GM19467 (cell line): ENCODE measurements around the gene FAM227B.
"Not testable (repeated sequence)": the region's sequence is repeated elsewhere in the genome, so short reads cannot be mapped to it uniquely, and the experiment has no call there.

Experiments
- ATAC-seq: cut with Tn5 transposase; IDR thresholded peaks from one replicate; pipeline ENCODE4 v1.9.1; 2021; ENCODE audit warnings: mild to moderate bottlenecking, moderate library complexity; ENCODE audit not compliant: unreplicated experiment

The FAM227B gene

DNA sequence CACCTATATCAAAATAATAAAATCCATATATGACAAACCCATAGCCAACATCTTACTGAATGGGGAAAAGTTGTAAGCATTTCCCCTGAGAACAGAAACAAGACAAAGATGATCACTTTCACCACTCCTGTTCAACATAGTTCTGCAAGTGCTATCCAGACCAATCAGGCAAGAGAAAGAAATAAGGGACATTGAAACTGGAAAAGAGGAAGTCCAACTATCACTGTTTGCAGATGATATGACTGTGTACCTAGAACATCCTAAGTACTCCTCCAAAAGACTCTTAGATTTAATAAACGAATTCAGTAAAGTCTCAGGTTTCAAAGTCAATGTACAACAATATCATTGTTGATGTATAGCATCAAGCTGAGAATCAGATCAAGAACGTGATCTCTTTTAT is 233.1 kb downstream of the FAM227B start:
- ATAC-seq: no peak

DNA sequence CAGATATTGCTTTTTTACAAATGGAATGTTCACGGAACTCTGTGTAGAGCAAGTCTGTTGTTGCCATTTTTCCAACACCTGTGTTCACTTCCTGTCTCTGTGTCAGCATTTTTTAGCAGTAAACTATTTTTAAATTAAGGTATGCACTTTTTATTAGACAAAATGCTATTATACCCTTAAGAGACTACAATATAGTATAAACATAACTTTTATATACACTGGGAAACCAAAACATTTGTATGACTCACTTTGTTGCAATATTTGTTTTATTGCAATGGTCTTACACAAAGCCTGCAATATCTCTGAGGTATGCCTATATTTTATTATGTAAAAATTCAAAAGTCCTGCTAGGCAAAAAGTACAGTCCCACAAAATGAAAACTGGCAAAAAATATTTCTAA is 237.4 kb downstream of the FAM227B start:
- ATAC-seq: no peak

DNA sequence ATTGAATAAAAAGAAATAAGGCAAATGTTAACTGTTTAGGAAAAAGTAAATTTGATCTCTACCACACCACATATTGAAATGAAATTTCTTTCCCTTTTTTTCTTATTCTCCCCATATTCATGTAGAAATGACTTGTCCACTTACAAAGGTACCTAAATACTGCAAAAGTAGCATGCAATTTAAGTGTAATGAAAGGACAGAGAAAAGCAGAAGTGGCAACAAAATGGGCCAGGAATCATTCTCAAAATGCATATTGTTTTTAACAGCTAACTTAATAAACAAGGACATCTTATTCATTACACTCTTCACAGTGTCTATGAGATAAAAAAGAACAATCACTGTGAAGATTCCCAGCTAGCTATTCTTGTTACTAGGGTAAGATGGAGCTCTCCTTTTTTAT is 238.2 kb downstream of the FAM227B start:
- ATAC-seq: no peak

DNA sequence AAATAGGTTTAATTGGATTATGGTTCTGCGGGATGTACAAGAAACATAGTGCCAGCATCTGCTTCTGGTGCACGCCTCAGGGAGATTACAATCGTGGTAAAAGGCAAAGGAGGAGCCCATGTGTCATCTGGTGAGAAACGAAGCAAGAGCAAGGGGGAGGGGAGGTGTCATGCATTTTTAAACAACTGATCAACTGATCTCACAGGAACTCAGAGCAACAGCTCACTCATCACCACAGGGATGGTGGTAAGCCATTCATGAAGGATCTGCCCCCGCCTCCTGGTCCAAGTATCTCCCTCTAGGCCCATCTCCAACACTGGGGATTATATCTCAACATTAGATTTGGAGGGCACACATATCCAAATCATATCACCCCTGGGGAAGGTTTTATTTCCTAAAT is 239.7 kb downstream of the FAM227B start:
- no peak for ATAC-seq

DNA sequence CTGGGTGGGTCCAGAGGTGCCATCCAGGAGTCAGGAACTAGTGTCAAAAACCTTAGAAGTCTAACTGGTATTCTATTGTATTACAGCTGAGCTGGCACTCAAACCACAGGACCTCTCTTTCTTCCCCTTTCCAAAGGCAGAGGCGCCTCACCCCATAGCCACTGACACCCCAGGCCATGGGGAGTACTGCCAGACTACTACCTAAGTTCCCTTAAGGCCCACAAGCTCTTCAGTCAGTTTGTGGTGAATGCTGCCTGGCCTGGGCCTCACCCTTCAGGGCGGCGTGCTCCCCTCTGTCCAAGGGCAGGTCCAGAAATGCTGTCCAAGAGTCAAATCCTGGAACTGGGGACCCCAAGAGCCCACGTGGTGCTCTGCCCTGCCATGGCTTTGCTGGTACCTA is 240.6 kb downstream of the FAM227B start:
- ATAC-seq: no peak

DNA sequence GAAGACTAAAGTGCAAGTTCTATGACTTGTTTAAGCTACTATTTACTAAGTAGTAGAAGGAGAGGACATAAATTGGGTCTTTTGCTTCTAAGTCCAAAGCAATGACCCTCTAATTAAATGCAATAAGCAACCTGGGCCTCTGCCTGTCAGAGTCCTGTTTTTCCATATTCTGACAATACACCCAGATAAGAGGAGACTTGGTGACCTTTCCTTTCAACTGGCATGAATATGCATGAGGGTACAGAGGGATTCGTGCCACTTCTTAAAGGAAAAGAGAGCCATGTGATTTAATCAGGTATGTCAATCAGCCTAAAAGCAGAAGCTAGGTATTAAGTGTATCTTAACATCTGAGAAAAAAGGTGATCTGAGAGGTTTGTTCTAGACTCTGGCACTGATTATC is 248.3 kb downstream of the FAM227B start:
- no peak for ATAC-seq

DNA sequence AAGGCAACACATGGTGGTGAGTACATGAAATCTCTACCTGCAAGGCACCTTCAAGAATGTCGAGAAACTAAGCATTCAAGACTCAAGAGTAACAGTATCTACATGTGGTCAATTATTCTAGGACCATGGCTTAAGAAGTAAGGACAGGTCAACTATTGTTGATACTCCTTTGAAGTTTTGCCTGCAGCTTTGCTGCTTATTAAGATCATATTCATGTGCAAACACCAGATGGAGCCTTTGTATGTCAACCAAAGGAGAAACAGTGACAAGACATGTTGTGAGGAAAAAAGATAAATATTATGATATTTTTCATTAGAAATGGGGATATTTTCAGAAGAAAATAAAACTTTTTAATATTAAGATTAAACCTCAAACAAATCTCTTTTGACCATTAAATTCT is 249.8 kb downstream of the FAM227B start:
- ATAC-seq: no peak

DNA sequence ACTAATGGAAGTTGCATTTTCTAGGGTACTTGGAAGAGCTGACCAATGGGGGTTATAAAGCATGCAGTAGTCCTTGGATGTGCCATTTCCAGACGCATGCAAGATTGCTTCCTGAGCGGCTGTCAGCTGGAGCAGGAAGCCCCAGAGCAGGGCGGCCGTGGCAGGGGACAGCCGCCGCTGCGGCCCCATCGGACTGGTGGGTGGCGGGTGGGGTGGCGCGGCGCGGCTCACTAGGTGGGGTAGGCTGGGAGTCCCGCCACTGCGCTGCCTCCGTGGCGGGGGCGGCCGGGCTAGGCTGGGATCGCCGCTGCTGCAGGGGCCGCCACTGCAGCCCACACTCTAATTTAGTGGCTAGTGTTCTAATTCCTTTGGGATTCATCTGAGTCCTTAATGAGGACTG is 254.1 kb downstream of the FAM227B start:
- no peak for ATAC-seq

DNA sequence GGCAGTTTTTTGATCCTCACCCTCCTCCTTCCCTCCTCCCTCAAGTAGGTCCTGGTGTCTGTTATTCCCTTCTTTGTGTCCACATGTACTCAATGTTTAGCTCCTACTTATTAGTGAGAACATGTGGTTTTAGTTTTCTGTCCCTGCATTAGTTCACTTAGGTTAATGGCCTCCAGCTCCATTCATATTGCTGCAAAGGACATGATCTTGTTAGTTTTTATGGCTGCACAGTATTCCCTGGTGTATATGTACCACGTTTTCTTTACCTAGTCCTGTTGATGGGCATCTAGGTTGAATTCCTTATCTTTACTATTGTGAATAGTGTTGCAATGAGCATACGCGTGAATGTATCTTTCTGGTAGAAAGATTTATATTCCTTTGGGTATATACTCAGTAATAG is 259.2 kb downstream of the FAM227B start:
- ATAC-seq: no peak

DNA sequence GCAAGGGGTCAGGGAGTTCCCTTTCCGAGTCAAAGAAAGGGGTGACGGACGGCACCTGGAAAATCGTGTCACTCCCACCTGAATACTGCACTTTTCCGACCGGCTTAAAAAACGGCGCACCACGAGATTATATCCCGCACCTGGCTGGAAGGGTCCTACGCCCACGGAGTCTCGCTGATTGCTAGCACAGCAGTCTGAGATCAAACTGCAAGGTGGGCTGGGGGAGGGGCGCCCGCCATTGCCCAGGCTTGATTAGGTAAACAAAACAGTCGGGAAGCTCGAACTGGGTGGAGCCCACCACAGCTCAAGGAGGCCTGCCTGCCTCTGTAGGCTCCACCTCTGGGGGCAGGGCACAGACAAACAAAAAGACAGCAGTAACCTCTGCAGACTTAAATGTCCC is 266.2 kb downstream of the FAM227B start:
- not testable (repeated sequence) for ATAC-seq

DNA sequence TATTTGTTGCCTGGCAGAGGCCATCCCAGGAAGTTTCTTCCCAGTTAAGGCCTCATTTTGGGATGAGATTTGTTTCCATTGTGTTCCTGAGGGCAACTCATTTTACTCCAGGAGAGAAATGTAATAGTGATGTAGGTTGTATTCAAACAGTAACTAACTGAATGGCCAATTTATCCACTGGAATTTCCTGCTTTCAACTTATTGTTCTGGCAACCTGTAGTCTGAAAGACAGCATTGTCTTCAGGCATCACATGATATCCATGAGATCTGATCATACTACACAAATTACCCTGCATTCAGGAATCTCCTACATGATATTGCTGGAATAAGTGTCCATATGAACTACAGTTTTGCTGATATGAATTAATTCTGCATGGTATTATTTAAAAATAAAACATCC is 277.1 kb downstream of the FAM227B start:
- no peak for ATAC-seq

DNA sequence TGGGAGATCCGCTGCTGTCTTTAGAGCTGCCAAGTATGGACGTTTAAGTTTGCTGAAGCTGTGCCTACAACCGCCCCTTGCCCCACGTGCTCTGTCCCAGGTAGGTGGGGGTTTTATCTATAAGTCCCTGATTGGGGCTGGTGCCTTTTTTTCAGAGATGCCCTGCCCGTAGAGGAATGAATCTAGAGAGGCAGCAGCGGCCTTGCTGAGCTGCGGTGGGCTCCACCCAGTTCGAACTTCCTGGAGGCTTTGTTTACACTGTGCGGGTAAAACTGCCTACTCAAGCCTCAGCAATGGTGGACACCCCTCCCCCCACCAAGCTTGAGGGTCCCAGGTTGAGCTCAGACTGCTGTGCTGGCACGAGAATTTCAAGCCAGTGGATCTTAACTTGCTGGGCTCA is 281.0 kb downstream of the FAM227B start:
- no peak for ATAC-seq

DNA sequence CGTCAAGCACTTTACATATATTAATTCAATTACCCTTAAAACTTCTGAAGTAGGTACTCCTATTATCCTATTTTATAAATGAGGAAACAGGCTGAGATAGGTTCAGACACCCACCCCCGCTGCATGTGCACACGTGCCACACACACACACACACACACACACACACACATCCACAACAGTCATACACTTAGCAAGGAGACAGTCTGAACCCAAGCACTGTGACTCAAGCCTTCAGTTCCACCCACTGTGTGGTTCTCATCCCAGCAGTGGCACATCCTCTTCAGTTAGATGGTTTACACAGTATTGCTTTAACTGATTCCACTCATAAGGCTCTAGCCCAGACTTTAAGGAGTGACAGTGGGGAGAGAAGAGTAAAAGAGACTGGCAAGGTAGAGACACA is 288.7 kb downstream of the FAM227B start:
- ATAC-seq: no peak

DNA sequence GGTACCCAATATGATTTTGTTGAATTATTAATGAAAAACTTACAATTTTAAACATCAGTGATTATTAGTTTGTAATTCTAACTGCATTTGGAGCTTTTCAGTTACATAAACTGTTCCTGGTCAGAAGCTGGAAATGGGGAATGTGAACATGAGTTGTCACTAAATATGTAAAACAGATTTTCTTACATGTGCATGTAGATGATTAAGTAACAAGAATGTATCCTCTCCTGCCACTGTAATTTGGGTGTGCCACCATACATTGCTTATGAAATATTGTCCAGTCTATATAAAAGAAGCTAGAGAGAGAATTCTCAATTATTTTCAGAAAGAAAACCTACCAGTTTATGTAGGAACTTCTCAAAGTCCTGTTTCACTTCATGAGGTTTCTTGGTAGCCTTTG is 289.2 kb downstream of the FAM227B start:
- ATAC-seq: no peak

DNA sequence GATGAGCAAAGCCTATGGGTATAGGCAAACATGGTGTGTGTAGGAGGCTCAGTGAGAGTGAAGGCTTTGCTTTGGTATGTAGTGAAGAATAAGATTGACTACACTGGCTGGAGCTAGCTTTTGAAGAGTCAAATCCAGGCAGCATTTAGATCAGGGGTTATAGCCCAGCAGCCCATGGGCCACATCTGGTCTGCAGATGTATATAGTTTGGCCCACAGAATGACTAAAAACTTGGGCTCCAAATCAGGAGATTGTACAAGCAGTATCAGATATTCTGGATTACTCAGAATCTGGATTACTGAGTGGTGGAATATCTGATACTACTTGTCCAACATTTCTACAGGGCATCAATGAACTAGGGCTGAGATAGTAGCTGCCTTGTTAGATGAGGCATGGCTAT is 290.5 kb downstream of the FAM227B start:
- no peak for ATAC-seq

DNA sequence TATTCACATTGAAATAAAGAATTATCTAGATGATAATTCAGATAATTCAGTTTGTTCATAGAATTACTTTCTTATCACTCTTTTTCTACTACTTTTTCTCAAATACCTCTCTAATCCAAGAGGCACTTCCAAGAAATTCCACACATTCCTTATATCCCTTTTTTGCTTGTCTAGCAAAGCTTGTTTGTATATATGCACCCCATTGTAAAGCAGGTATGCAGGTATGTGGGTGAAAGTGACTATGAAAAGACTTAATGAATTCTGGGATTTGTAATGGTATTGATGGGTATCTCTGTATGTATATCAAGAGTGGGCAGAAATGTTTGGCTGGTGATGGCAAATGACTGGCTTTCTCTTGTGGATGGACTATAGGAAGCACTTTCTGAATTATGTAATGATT is 291.7 kb downstream of the FAM227B start:
- ATAC-seq: no peak

DNA sequence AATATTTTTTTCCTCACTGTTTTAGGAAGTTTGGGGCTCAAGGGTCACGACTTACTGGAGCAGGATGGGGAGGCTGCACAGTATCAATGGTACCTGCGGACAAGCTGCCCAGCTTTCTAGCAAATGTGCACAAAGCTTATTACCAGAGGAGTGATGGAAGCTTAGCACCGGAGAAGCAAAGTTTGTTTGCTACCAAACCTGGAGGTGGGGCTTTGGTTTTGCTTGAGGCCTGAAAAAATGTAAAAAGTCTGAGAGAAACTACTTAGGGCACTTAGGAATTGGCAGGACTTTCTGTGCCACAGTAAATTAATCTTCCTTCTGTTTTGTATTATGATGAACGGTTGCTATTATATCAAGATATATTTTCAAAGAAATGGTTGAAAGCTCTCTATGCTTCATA is 292.7 kb downstream of the FAM227B start:
- ATAC-seq: no peak

DNA sequence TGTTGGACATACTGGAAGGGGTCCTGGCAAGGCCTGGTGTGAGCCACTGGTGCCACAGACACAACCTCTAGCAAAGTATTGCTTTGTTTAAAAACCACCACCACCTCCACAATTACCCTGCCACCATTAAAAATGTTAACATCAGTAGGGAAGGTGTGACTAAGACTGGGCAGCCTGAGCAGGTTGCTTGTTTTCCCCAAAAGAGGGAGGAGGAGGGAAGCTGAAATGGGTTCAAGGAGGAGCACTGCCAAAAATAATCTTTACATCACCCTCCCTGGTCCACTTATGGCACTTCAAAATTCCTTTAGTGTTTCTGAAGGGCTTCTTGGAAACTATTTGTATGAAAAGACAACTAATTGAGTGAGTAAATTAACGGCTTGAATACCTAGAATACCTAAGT is 297.4 kb downstream of the FAM227B start:
- ATAC-seq: no peak

DNA sequence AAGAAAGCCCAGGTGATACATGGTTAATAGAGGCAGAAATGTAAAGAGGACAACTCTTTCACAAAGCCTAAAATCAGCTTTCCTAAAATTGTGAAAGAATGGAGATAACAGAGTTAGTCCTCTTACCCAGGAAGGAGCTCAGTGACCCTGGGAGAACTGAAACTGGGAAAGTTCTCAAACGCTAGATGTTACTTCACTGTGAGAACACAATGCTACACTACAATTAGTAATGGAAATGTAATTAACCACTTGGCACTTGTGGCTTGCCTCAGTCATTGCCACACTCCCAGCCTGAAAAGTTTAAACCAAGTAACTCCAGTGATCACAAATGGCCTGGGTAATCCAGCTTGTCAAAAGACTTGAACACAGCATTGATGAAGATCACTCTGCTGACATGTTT is 300.3 kb downstream of the FAM227B start:
- ATAC-seq: no peak

DNA sequence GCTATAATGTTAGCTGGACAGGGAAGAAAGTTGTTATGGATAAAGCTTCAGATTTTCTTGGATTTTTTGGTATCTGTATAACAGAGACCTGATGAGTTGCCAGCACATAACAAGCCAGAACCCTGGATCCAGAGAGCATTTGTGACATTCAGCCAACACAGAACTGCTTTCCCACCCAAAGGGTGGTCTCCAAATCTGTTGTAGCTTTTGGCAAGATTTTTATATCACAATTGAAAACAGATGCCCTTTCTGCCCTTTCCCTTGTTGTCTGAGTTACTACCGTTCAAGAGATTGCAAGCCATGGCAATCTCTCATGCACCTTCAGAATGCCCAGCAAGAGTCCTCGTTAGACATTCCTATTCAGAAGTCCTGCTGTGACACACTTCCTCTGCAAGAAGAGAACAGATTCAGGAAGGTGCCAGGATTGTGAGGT is 305.2 kb downstream of the FAM227B start:
- no peak for ATAC-seq

DNA sequence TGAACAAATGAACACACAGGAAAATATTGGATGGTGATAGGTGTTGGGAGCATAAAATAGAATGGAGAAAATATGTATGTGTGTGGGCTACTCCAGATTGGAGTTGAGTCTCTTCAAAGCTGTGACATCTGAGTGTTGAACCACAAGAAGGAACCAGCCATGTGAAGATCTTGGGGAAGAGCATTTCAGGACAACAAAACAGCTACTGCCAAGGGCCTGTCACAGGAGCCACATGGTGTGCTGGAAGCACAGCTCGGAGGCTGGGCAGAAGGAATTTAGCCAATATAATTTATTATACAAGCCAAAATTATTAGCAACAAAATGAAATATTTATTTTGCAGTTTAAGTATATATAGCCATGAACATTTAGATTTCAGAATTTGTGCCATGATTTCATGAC is 305.9 kb downstream of the FAM227B start:
- no peak for ATAC-seq

DNA sequence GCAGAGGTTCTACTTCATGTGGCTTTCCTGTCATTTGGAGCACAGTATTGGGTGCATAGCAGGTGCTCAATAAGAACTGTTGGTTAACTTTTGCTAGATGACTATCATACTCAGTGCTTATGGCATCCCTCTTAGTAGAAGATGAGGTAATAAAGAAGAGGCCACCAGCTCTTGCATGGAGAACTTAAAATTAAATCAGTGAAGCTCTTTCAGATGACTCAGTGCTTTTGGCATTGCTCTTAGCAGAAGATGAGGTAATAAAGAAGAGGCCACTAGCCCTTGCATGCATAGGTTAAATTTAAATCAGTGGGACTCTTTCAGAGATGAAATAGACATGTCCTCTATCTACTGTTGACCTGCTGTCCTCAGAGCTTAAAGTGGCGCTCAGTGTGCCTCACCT is 307.0 kb downstream of the FAM227B start:
- no peak for ATAC-seq

DNA sequence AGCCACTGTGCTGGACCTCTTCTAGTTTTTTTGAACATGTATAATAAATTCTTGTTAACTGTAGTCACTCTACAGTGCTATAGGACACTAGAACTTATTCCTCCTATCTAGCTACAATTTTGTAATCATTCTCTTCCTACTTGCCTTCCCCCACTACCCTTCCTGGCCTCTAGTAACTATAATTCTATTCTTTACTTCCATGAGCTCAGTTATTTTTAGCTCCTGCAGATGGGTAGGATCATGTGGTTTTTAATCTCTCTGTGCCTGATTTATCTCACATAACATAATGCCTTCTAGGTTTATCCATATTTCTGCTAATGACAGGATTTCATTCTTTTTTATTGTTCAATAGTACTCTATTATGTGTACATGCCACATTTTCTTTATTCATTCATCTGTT is 310.7 kb downstream of the FAM227B start:
- no peak for ATAC-seq

DNA sequence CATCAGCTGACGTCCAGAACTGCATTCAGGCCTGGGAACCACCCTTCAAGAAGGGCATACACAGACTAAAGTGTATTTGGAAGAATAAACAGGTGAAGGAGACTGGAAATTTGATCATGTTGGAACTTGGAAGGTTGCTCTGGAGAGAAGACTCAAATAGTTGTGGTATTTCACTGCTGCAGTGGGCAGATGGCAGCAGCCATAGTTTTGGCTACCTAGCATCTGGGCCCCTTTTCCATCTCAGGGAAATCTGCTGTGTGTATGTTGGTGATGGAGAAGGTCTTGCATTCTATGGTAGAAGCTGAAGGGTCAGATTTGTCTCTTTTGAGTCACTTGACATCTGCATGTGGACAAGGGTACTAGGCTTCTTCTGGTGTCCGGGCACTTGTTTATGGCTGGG is 311.9 kb downstream of the FAM227B start:
- no peak for ATAC-seq
